ENCODE data around the gene SLC29A1.

Gene SLC29A1

DNA sequence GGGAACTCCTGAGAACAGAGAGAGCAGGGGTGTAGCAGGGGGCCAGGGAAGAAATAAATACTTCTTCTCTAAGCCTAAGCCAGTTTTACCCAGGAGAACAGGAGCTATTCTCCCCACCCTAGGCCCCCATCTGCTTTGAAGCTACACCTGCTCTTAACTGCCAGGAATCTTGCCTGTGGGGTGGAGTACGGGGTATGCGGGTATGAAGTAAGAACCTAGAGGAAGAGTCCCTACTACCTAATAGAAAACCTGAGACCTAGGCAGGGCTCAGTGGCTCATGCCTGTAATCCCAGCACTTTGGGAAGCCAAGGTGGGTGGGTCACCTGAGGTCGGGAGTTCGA lies 1.5 kb downstream of the SLC29A1 start (continued):
- TF ChIP-seq, protein P1, sequence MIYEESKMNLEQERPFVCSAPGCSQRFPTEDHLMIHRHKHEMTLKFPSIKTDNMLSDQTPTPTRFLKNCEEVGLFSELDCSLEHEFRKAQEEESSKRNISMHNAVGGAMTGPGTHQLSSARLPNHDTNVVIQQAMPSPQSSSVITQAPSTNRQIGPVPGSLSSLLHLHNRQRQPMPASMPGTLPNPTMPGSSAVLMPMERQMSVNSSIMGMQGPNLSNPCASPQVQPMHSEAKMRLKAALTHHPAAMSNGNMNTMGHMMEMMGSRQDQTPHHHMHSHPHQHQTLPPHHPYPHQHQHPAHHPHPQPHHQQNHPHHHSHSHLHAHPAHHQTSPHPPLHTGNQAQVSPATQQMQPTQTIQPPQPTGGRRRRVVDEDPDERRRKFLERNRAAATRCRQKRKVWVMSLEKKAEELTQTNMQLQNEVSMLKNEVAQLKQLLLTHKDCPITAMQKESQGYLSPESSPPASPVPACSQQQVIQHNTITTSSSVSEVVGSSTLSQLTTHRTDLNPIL (CRISPR knock-in tag; IDR thresholded peaks at IDR 0.05; ENCODE audit: low read depth), result no peak
- TF ChIP-seq, protein P2, sequence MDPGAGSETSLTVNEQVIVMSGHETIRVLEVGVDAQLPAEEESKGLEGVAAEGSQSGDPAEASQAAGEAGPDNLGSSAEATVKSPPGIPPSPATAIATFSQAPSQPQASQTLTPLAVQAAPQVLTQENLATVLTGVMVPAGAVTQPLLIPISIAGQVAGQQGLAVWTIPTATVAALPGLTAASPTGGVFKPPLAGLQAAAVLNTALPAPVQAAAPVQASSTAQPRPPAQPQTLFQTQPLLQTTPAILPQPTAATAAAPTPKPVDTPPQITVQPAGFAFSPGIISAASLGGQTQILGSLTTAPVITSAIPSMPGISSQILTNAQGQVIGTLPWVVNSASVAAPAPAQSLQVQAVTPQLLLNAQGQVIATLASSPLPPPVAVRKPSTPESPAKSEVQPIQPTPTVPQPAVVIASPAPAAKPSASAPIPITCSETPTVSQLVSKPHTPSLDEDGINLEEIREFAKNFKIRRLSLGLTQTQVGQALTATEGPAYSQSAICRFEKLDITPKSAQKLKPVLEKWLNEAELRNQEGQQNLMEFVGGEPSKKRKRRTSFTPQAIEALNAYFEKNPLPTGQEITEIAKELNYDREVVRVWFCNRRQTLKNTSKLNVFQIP (CRISPR knock-in tag; IDR thresholded peaks at IDR 0.05; ENCODE audit: borderline replicate concordance, low read depth), result no peak
- TF ChIP-seq GLIS3 (CRISPR knock-in tag; IDR thresholded peaks at IDR 0.05), result no peak

DNA sequence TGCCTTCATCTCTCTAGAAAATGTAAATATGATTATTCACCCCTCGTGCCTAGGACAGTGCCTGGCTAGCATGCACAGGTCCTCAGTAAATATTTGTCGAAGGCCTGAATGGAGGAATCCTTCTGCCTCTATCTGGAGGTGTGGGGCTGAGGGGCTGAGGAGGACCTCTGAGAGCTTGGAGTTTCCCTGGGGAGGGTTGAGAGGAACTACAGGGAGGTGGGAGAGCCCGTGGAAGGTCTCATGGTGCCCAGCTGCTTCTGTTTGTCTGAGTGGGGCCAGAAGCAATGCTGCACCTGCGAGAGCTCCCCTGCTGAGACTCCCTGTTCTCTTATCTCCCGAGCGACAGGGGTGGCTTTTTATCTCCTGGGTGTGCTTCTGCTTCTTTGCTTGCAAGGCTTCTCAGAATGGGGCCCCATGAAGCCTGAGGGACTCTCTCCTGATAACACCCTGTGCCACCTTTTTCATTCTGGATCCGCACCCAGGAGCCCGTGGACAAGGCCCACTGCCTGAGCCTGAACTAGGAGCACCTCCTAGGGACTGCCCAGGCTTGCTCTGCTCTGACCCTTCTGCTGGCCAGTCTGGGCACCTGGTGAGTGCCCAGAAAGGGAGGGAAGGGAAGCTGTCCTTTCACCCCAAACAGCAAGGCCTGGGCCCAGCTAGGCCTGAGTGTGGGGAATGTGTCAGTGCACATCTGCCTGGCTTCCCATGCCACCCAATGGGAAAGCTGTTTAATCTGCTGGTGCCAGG lies 2.4 kb downstream of the SLC29A1 start:
- TF ChIP-seq, protein P3, sequence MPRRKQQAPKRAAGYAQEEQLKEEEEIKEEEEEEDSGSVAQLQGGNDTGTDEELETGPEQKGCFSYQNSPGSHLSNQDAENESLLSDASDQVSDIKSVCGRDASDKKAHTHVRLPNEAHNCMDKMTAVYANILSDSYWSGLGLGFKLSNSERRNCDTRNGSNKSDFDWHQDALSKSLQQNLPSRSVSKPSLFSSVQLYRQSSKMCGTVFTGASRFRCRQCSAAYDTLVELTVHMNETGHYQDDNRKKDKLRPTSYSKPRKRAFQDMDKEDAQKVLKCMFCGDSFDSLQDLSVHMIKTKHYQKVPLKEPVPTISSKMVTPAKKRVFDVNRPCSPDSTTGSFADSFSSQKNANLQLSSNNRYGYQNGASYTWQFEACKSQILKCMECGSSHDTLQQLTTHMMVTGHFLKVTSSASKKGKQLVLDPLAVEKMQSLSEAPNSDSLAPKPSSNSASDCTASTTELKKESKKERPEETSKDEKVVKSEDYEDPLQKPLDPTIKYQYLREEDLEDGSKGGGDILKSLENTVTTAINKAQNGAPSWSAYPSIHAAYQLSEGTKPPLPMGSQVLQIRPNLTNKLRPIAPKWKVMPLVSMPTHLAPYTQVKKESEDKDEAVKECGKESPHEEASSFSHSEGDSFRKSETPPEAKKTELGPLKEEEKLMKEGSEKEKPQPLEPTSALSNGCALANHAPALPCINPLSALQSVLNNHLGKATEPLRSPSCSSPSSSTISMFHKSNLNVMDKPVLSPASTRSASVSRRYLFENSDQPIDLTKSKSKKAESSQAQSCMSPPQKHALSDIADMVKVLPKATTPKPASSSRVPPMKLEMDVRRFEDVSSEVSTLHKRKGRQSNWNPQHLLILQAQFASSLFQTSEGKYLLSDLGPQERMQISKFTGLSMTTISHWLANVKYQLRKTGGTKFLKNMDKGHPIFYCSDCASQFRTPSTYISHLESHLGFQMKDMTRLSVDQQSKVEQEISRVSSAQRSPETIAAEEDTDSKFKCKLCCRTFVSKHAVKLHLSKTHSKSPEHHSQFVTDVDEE (CRISPR knock-in tag; IDR thresholded peaks at IDR 0.05), result no peak
- no peak for TF ChIP-seq SNAI2 (CRISPR knock-in tag; IDR thresholded peaks at IDR 0.05)
- no peak for ATAC-seq

DNA sequence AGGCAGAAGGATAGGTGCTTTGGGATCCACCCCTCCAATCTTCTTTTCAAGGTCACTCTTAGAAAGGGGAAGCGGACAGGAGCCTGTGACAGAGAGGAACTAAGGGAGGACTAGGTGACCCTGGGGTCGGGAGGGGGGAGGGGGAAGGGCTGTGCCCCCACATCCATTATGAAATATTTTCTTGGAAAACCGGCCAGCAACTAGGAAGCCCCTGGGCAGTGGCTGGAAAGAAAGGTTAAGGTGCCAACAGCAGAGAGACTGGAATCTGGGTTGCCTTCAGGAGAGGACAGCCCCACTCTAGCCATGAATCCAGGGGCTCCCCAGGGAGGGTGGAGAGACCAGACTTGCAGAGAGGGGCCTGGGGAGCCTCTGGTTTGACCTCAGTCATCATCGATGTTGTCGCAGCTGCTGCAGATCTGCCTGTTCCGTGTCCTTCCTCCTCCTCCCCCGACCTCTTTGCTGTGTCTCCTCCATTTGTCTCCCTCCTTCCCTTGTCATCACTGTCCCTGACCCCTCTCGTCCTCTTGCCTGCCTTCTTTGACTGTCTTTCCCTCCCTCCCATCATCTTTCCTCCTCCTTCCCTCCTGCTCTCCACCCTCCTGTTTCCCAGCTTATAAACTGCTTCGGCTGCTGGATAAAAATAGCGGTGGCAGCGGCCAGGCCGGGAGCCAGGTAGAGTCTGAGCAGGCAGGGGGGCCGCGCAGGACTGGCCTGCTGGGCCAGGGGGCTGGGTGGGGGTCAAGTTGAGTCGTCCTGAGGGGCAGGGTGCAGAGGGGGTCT lies 3.2 kb downstream of the SLC29A1 start:
- ATAC-seq, result no peak
- TF ChIP-seq GLIS3 (CRISPR knock-in tag; IDR thresholded peaks at IDR 0.05), result no peak
- TF ChIP-seq ZNF565 (CRISPR knock-in tag; conservative IDR thresholded peaks at IDR 0.05; ENCODE audit: low read depth), result no peak
- TF ChIP-seq, protein P3 (CRISPR knock-in tag; IDR thresholded peaks at IDR 0.05), result no peak
- TF ChIP-seq SNAI2 (CRISPR knock-in tag; IDR thresholded peaks at IDR 0.05), result no peak
- TF ChIP-seq, protein P4, sequence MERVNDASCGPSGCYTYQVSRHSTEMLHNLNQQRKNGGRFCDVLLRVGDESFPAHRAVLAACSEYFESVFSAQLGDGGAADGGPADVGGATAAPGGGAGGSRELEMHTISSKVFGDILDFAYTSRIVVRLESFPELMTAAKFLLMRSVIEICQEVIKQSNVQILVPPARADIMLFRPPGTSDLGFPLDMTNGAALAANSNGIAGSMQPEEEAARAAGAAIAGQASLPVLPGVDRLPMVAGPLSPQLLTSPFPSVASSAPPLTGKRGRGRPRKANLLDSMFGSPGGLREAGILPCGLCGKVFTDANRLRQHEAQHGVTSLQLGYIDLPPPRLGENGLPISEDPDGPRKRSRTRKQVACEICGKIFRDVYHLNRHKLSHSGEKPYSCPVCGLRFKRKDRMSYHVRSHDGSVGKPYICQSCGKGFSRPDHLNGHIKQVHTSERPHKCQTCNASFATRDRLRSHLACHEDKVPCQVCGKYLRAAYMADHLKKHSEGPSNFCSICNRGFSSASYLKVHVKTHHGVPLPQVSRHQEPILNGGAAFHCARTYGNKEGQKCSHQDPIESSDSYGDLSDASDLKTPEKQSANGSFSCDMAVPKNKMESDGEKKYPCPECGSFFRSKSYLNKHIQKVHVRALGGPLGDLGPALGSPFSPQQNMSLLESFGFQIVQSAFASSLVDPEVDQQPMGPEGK (CRISPR knock-in tag; IDR thresholded peaks at IDR 0.05; ENCODE audit: borderline replicate concordance), result no peak
- no peak for TF ChIP-seq RARB (CRISPR knock-in tag; IDR thresholded peaks at IDR 0.05)

DNA sequence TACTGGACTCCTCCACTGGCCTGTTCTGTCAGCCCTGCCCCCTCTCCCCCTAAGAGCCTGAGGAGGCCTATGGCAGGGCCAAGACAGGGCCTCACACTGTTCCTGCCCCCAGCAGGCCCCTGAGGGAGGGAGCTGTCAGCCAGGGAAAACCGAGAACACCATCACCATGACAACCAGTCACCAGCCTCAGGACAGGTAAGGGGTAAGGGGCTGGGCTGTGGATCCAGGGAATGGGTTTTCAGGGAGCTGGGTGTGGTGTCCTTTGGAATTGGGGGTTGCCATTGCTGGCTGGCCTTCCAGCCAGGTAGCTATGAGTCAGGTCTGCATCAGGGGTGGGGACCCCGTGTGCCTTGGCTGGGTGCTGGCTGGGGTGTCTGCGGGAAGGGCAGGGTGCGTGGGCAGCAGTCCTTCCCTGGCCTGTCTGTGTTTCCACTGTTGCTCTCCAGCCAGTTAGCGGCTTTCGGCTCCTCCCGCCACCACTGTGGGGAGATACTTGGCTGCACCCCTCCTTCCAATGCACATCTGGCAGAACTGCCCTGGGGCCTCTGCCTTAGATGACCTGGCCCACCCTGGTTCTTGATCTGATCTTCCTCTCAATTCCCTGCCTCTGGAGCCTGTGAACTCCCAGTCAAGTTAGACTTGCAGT lies 3.9 kb downstream of the SLC29A1 start:
- ATAC-seq, result no peak
- TF ChIP-seq, protein P4 (CRISPR knock-in tag; IDR thresholded peaks at IDR 0.05; ENCODE audit: borderline replicate concordance), result no peak
- TF ChIP-seq, protein P3 (CRISPR knock-in tag; IDR thresholded peaks at IDR 0.05), result no peak
- no peak for TF ChIP-seq ZNF8 (CRISPR knock-in tag; IDR thresholded peaks at IDR 0.05)
- TF ChIP-seq PPARA (CRISPR knock-in tag; IDR thresholded peaks at IDR 0.05; ENCODE audit: borderline replicate concordance), result no peak
- no peak for TF ChIP-seq ZFP3 (CRISPR knock-in tag; IDR thresholded peaks at IDR 0.05)
- no peak for TF ChIP-seq RARB (CRISPR knock-in tag; IDR thresholded peaks at IDR 0.05)
- TF ChIP-seq, protein P1 (CRISPR knock-in tag; IDR thresholded peaks at IDR 0.05; ENCODE audit: low read depth), result no peak
- TF ChIP-seq ZFP30 (CRISPR knock-in tag; IDR thresholded peaks at IDR 0.05), result no peak
- no peak for TF ChIP-seq ARNTL (CRISPR knock-in tag; IDR thresholded peaks at IDR 0.05; ENCODE audit: borderline replicate concordance, low read depth)
